ENCODE data around the gene SLC16A9.

Gene SLC16A9

DNA sequence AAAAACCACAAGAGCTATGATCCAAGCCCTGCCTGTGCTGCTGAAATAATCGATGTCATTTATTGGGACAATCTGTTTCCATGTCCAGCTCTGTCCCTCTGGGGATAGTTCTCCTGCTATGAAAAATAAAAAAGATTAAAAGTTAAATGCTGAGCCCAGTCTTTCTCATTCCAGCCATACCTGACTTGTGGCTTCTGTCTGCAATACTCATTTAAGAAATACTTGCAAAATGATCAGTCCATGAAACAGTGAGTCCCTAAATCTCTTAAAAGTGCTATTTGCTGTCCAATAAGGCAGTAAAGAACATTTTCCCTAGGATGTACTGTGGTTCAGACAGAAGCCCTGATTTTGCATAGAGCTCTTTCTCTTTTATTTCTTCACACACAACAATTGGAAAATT lies 91.7 kb downstream of the SLC16A9 start:
- Histone ChIP-seq H2AFZ (ENCODE audit: low read length, unreplicated experiment) (no peak overlapping the region), H3K27me3 (ENCODE audit: insufficient read depth, low read length) (0 out of 2 replicates have a peak, but pooled peaks cover 5% of the 10 kb centered on the region), H3K27ac (ENCODE audit: low read depth, low read length) (no peak overlapping the region), H3K36me3 (ENCODE audit: insufficient read depth, low read length) (no peaks in the 10 kb centered on the region), H3K4me1 (ENCODE audit: control insufficient read depth, insufficient read depth, low read length, unreplicated experiment) (no peaks in the 10 kb centered on the region), H3K4me3 (ENCODE audit: low read depth, low read length) (no peak overlapping the region), H3K79me2 (ENCODE audit: control insufficient read depth, insufficient read depth, low read length, unreplicated experiment) (no peaks in the 10 kb centered on the region)

DNA sequence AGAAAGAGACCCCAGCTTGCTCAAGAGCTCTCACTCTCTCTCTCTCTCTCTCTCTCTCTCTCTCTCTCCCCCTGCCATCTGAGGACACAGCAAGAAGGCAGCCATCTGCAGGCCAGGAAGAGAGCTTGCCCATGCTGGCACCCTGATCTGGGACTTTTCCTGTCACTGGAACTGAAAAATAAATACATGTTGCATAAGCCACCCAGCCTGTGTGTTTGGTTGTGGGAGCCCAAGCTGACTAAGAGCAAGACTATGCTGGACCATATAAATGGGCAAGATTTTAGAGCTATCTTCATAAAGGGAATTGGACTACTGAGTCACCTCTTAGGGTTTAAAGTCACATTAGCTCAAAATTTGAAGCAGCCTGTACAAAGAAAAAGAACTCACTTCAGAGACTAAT lies 98.6 kb downstream of the SLC16A9 start:
- Histone ChIP-seq H2AFZ (ENCODE audit: low read length, unreplicated experiment) (no peak overlapping the region), H3K27me3 (ENCODE audit: insufficient read depth, low read length) (peaks cover 4% of the 10 kb centered on the region; the same call in 1 of the 2 replicates), H3K4me1 (ENCODE audit: control insufficient read depth, insufficient read depth, low read length, unreplicated experiment) (no peaks in the 10 kb centered on the region), H3K79me2 (ENCODE audit: control insufficient read depth, insufficient read depth, low read length, unreplicated experiment) (no peaks in the 10 kb centered on the region), H3K4me3 (ENCODE audit: low read depth, low read length) (no peak overlapping the region), H3K27ac (ENCODE audit: low read depth, low read length) (no peak overlapping the region), H3K36me3 (ENCODE audit: insufficient read depth, low read length) (no peaks in the 10 kb centered on the region)

DNA sequence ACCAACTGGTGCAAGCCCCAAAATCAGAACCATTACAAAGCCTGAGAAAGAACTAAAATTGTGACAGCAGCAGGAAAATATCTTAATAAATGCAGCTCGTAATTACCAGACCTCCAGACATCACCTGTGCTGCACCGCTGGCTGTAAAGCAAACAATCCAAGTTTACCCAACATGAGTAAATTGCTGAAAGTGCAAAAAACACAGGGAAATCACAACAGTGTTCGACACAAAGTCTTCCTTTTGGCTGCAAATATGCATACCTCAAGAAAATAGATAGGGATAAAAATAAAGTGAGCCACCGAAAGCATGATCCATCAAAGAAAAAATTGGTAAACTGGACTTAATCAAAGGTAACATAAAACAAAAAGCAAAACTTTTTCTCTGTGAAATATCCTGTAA lies 101.7 kb downstream of the SLC16A9 start:
- Histone ChIP-seq H3K79me2 (ENCODE audit: control insufficient read depth, insufficient read depth, low read length, unreplicated experiment) (no peaks in the 10 kb centered on the region), H3K27ac (ENCODE audit: low read depth, low read length) (no peak overlapping the region), H3K36me3 (ENCODE audit: insufficient read depth, low read length) (no peaks in the 10 kb centered on the region), H3K4me3 (ENCODE audit: low read depth, low read length) (no peak overlapping the region), H3K4me1 (ENCODE audit: control insufficient read depth, insufficient read depth, low read length, unreplicated experiment) (no peaks in the 10 kb centered on the region), H2AFZ (ENCODE audit: low read length, unreplicated experiment) (no peak overlapping the region), H3K27me3 (ENCODE audit: insufficient read depth, low read length) (peaks cover 4% of the 10 kb centered on the region; the same call in 1 of the 2 replicates)

DNA sequence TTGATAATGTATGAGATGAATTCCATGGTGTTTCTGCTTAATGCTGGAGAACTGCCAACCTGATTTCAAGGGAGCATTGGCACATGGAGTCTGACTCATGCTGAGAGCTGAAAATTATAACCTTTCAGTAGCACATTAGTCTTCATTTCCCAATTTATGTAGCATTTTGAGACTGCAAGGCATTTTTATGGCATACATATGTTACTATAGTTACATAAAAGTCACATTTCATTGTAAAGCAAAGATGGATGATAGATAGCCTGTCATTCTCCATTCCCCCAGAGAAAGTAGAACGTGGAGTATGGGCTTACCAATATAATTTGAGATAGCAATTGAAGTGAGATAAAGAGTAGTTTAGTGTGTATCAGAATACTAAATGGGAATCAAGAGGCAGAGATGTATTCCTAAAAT lies 103.1 kb downstream of the SLC16A9 start:
- H3K4me3 ChIP-seq (ENCODE audit: low read depth, low read length): no peak overlapping the region
- no peak overlapping the region for H3K27ac ChIP-seq (ENCODE audit: low read depth, low read length)
- H3K4me1 ChIP-seq (ENCODE audit: control insufficient read depth, insufficient read depth, low read length, unreplicated experiment): no peaks in the 10 kb centered on the region
- peaks cover 4% of the 10 kb centered on the region; the same call in 1 of the 2 replicates for H3K27me3 ChIP-seq (ENCODE audit: insufficient read depth, low read length)
- H2AFZ ChIP-seq (ENCODE audit: low read length, unreplicated experiment): no peak overlapping the region
- H3K79me2 ChIP-seq (ENCODE audit: control insufficient read depth, insufficient read depth, low read length, unreplicated experiment): no peaks in the 10 kb centered on the region
- H3K36me3 ChIP-seq (ENCODE audit: insufficient read depth, low read length): no peaks in the 10 kb centered on the region

DNA sequence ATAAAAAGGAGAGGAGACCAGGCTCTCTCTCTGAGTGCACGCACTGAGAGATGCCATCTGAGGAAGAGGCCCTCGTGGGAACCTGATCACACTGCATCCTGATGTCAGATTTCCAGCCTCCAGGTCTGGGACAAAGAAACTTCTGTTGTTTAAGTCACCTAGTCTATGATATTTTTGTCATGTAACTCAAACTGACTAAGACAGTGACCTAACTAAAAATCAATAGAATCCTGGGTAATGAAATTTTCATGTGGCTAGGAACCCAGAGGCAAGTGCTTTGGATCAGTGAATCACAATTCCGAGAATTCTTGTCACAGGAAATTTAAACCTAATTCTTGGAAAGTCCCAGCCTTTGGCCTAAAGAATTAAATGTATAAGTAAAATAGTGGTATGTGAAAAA lies 107.7 kb downstream of the SLC16A9 start:
- H3K4me3 ChIP-seq (ENCODE audit: low read depth, low read length): no peak overlapping the region
- no peak overlapping the region for H2AFZ ChIP-seq (ENCODE audit: low read length, unreplicated experiment)
- no peaks in the 10 kb centered on the region for H3K36me3 ChIP-seq (ENCODE audit: insufficient read depth, low read length)
- H3K27ac ChIP-seq (ENCODE audit: low read depth, low read length): no peak overlapping the region
- H3K4me1 ChIP-seq (ENCODE audit: control insufficient read depth, insufficient read depth, low read length, unreplicated experiment): no peaks in the 10 kb centered on the region
- H3K27me3 ChIP-seq (ENCODE audit: insufficient read depth, low read length): no peaks in the 10 kb centered on the region
- no peaks in the 10 kb centered on the region for H3K79me2 ChIP-seq (ENCODE audit: control insufficient read depth, insufficient read depth, low read length, unreplicated experiment)
